Pons (tissue), 1 donor: ENCODE results near the gene HAUS8.
"Not testable (repeated sequence)": the region's sequence is repeated elsewhere in the genome, so short reads cannot be mapped to it uniquely, and the experiment has no call there.

Experiments used
- DNase-seq: peaks from one replicate; pipeline ENCODE4 v3.0.0-alpha.2; 2016; ENCODE audit warnings: low spot score

The HAUS8 gene

DNA sequence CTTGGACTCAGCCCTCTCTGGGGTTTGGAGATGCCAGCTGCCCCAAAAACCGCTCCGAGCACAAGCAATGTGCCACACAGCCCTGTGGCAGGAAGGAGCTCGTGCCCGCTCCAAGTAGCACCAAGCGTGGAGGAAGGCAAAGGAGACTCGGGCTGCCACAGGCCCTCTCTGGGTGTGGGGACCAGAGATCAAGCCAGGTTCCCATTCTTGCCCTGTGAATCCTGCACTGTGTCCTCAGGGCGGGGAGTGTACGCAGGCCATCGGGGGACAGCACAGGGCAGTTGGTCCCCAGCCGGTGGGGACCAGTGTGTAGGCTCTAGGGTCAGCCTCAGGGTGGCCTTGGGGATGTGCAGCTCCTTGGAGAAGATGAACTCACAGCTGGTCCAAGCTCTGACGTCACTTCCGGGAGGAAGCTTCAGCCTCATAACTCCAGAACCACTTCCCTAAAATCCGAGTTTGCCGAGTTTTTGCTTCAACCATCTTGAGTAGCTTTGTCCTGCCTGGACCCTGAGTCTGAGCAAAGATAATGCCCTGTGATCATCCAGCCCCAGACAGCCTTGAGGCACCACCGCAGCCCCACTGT is 39.3 kb downstream of the HAUS8 start:
- DNase-seq = peak; percentile 16

DNA sequence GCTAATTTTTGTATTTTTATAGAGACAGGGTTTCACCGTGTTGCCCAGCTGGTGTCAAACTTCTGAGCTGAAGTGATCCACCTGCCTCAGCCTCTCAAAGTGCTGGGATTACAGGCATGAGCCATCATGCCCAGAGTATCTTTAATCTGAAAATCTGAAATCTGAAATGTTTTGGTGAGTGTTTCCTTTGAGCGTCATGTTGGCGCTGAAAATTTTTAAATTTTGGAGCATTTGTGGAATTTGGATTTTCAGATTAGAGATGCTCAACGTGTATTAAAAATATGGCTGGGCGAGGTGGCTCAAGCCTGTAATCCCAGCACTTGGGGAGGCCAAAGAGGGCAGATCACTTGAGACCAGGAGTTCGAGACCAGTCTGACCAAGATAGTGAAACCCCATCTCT is 43.5 kb downstream of the HAUS8 start:
- no peak for DNase-seq

DNA sequence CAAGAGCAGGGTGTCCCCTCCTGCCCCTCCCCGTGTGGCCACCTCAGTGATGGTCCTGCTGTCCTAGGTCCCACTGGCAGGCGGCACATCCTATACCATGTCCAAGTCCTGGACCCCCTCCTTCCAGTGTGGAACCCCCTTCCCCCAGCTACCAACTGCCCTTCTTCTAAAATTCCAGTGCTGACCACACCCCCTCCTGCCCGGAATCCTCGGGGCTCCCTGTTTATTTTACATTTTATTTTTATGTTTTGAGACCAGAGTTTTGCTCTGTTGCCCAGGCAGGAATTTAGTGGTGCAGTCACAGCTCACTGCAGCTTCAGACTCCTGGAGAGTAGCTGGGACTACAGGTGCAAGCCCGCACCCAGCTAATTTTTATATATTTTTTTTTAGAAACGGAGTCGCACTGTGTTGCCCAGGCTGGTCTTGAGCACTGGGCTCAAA is 47.7 kb downstream of the HAUS8 start:
- DNase-seq = no peak

DNA sequence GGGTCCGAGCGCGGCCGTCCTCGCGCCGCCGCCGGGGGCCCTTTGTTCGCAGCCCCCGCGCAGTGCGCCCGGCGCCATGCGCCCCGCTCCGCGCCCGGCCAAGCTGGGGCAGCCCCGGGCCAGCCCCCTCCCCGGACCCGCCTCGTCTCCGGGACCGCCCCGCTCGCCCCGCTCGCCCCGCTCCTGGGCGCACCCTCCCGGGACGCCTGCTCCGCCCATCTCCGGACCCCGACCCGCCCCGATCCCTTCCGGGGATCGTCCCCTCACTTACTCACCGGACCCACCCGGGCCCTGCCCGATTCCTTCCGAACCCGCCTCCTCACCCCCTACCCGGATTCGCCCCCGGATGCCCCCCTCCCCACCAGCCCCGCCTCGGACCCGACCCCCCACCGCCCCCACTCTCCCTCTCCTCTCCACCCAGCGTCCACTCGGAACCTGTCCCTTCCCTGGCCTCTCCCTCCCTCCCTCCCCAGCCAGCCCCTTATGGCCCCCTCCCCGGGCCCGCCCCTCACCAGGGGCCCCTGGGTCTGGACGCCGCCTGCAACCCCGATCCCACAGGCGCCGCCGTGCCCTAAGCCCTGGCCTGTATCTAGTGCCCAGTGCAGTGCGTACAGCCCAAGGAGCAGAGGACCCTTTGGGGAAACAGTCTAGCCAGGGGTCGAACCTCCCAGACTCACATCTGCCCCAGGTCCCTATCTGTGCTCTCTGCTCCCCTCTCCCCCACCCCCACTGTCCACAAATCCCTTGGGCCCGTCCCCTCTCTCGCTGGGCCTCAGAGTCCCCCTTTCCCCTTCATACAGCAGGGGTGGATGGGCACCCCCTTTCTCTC is 48.3 kb downstream of the HAUS8 start, which contains the start of gene CPAMD8:
Gene CPAMD8 (minus strand): TSS at position 105 of the 829 bp plus-strand sequence. CDS start 168 bp downstream, outside the sequence.
- DNase-seq = no peak

DNA sequence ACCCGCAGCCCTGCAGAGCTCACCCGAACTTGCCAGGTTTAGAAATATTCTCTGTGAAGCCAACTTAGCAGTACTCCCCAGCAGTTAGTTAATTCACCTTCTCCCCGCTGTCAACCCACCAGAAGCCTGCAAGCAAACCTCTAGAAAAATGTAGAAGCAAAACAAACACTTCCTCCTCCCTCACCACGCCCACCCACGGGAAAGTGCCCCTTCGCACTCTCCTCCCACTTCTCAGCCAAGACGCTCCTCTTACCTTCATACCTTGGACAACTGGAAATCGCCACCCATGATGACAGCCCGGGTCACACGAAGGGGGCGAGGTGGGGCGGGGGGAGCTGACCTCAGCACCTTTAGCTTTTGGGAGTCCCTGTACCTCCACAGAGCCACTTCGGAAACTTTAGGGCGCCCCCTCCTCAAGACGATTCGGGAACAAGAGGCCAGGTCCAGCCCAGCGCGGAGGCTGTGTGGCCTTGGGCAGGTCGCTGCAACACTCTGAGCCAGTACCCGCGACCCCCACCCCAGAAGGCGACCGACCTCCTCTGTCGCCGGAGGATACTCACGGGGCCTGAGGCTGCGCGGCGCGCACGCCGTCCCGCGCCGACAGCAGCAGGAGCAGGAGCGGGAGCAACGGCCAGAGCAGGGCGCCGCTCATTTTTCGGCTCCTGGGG is 49.1 kb downstream of the HAUS8 start:
- no peak for DNase-seq

DNA sequence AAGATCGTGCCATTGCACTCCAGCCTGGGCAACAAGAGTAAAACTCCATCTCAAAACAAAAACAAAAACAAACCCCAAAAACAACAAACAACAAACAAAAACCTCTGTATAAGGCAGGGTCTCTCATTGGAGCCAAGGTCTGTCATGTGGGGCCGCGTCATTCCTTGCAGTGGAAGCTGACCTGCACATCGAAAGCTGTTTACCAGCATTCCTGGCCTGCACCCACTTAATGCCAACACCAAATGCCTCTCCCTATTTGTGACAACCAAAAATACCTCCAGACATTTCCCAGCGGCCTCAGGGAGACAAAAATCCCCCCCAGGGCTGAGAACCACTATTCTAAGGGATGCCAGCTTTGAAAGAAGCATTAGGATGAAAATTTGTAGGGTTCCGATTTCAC is 49.9 kb downstream of the HAUS8 start:
- no peak for DNase-seq

DNA sequence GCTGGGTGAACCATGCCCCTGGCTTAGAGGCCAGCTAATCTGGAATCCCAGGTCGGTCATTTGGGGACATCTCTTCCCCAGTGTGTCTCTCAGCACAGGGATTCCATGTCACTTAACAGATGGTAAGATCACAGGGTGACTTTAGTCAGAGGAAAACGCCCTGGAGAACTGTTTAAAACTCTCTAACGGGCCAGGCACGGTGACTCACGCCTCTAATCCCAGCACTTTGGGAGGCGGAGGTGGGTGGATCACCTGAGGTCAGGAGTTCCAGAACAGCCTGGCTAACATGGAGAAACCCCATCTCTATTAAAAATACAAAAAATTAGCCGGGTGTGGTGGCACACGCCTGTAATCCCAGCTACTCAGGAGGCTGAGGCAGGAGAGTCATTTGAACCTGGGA is 50.3 kb downstream of the HAUS8 start:
- not testable (repeated sequence) for DNase-seq

DNA sequence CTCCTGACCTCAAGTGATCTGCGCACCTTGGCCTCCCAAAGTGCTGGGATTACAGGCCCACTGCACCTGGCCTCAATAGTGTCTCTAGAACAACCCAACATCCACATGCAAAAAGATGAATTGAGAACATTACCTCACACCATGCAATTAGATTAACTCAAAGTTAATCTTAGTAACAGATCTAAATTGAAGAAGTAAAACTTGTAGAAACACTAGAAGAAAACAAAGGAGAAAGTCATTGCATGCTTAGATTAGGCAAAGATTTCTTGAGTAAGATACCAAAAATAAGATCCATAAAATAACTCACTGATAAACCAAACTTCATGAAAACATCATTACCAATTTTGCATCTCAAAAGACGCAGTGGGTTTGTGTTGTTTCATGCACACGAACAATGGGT is 51.4 kb downstream of the HAUS8 start:
- no peak for DNase-seq

DNA sequence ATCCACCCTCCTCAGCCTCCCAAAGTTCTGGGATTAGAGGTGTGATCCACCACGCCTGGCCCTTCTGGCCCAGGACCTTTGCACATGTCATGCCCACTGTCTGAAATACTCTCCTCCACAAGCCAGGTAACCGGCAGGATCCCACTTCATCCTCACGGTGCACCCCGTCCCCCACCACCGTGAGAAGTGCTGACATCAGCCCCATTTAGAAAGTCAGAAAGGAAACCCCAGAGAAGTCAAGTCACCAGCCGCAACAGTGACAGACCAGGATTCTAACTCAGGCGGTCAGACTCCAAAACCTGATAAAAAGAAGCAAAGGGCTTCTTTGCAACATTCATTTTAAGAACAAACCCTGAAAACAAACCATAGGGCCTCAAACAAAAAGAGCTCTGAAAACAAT is 52.5 kb downstream of the HAUS8 start:
- no peak for DNase-seq

DNA sequence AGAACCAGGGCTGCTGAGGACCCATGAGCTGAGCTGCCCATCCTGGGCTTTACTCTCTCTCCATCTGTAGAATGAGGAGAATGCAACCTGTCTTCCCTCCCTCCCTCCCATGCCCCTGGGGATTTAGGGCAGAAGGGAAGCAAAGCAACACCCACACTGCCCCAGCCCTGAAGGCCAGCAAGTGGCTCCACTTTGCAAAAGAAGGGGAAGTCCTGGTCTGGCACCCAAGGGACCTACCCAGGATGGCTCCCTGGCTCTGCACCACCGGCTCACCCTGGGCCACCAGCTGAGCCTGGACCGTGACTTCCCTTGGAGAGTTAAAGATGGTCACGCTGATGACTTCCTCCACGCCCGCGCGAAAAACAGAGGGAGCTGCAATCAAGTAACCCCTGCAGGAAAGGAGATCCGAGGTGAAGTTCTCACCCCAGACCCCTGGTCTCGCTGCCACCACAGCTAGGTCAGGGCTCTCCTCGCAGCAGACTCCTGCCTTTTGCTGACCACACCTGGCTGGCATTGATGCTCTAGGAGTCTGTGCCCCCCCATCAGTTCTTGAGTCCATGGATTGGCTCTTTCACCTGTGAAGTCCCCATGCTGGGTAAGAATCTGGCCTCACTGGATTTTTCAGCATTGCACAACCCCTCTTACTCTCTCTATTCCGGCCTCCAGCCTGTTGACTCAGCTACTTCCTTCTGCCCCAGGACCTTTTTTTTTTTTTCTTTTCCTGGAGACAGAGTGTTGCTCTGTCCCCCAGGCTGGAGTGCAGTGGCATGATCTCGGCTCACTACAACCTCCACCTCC is 53.3 kb downstream of the HAUS8 start:
- peak; percentile 26 for DNase-seq

DNA sequence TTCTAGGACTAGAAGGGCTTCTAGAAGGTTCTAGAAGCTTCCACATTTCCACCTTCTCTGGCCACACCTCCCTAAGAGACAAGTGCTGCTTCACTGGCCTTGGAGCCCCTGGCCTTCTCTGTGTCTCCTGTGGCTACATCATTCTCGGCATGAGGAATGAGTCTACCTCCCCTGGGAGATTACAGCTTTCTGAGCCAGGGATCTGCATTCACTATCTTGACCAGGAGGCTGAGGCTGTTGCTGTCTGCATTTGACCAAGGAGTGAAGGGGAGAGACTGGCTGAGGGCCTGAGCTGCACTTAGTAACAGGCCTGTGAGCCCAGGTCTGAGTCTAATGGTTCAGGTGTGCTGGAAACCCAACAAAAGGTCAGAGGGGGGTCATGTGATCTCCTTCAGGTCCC is 53.9 kb downstream of the HAUS8 start:
- no peak for DNase-seq

DNA sequence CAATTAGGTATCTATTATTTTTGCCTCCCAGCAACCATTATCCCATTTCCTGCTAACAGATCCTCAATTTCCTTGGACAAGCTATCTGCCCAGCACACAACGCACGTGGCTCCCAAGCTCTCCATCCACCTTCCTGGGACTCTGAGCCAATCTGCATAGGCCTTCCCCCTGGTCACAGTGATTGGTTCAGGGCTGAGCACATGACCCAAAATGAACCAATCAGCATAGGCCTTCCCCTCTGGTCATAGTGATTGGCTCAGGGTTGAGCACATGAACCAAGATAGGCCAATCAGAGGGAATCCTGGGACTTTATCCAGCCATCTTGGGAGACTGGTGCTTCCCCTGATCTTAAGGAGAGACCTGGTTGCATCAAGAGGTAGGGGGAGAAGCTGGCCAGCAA is 54.4 kb downstream of the HAUS8 start:
- DNase-seq = no peak

DNA sequence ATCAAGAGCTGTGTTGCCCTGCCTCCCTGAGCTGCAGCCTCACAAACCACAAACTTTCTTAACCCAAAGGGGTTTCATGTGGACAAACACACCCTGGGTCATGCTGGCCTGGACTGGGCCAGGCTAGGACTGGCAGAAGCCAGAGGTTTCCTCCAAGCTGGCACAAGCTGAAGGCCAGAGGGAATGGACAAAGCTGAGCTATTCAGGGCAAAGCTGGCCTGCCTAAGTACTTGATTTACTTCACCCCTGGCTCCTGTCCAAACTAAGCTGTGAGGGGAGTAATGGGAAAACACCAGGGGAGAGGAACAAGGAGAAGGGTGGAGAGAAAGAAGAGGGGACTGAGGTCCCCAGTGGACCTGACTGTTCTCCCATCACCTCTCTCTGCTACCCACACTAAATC is 54.9 kb downstream of the HAUS8 start:
- peak; percentile 54 for DNase-seq

DNA sequence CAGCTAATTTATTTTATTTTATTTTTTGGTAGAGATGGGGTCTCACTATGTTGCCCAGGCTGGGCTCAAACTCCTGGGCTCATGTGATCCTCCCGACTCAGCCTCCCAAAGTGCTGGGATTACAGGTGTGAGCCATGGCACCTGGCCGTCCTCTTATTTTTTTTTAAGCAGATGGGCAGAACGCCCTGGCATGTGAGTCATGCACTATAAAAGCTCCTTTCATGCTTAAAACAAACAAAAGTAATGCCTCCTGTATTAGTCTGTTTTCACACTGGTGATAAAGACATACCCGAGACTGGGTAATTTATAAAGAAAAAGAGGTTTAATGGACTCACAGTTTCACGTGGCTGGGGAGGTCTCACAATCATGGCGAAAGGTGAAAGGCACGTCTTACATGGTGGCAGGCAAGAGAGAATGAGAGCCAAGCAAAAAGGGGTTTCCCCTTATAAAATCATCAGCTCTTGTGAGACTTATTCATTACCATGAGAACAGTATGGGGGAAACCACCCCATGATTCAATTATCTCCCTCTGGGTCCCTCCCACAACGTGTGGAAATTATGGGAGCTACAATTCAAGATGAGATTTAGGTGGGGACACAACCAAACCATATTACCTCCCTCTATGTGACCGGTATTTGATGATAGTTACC is 60.9 kb downstream of the HAUS8 start:
- not testable (repeated sequence) for DNase-seq

DNA sequence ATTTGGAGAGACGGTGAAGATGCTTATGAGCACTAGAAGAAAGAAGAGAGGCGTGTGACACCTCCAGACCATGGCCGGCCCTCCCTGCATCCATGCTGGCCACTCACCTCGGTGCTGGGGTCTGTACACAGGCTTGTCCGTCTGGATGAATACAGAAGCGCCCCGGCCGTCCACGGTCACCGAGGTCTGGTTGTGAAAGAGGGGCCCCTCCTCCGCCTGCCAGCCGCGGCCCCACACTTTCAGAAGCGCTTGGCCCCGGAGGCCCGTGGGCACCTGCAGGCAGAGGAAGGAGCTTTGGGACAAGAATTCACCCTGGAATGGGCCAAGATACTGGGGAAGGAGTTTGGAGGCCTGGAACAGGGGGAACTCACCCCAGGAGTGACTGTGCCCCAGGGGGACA is 63.8 kb downstream of the HAUS8 start:
- no peak for DNase-seq

DNA sequence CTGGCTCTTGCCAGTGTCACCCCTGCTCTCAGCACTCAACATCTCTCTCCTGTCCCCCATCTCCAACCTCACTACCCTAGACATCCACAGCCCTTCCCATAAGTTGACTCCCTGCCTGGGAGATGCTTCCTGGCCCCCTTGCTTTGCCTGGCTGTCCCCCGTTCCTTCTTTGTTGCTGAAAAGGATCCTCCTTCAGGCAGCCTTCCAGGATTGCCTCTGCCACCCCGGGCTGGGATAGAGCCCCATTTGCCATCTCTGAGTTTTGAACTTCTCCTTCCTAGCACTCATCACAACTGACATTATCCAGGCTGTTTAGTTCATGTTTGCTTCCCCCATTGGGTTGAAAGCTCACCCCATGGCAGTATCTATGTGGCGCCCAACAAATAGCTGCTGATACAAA is 68.7 kb downstream of the HAUS8 start:
- DNase-seq = no peak

DNA sequence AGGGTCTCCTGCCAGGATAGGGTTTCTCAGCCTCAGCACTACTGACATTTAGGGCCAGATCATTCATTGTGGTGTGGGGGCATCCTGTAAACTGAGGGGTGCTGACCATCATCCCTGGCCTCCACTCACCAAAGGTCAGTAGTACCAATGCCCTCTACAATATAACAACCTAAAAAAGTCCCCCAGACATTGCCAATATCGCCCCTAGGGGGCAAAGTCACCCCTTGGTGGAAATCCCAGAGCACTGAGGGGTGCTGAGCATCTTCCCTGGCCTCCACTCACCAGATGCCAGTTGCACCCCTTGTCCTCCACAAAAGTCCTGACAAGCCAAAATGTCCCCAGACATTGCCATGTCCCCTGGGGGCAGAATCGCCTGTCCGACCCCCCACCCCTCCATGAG is 70.3 kb downstream of the HAUS8 start:
- no peak for DNase-seq

DNA sequence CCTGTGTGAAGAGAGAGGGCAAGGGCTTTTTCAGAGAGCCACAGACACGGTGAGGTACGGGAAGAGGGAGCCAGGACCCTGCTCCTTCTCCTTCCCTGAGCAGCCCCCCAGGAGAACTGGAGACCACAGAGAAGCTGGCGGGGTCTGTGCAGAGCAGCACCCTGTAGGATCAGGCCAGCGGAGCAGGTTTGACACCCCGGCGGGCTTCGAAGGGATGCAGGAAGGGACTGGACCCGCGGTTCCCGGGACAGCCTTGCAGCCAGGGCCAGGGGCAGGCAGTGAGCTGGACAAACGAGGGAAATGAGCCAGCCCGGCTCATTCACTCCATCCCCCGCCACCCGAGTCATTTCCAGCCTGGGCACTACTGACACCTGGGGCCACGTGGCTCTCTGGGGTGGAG is 70.9 kb downstream of the HAUS8 start:
- no peak for DNase-seq

DNA sequence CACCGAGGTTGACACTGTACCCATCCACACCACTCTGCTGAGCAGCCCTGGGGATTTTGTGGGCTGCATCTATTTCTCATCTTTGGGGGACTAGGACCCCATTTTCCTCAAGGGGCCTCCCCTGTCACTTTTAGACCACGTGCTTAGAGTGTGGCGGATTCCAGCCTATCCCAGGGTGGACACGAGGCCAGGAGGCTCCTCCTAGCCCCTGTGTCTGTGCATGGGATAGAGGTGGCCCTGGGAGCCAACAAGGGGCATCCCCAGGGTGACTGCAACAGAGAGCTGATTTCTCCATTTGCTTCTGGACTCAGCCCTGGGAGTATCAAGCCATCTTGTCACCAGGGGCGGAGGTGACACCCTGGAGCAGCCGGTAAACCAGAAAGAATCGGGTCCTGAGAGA is 72.8 kb downstream of the HAUS8 start:
- no peak for DNase-seq

DNA sequence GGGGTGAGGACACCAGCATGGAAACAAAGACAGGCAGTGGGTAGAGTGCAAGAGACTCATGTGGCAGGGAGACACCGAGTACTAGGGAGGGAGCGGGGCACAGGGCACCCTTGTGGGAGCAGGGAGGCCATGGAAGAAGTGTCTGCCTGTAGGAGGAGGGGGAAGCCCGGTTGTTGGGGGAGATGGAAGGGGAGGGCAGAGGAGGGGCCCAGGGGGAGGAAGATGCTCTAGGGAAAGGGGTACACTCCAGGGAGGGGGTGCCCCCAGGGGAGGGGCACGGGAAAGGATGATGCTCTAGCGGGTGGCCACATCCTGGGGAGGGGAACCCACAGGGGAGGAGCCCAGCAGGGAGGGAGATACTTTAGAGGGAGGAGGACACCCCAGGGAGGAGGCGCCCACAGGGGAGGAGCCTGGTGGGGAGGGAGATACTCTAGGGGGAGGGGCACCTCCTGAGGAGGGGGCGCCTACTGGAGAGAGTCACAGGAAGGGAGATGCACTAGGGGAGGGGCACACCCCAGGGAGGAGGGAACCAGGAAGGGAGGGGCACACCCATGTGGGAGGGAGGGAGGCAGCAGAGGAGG is 73.6 kb downstream of the HAUS8 start:
- DNase-seq = no peak
